SHP77 (cell line): ENCODE results near the gene PTPN18.
"Not testable (repeated sequence)": the region's sequence is repeated elsewhere in the genome, so short reads cannot be mapped to it uniquely, and the experiment has no call there.

Source experiments
- DNase-seq, 2 experiments: peaks; one replicate each; lab custom pipeline; 2025; lab: John Stamatoyannopoulos, UW

PTPN18 gene, protein sequence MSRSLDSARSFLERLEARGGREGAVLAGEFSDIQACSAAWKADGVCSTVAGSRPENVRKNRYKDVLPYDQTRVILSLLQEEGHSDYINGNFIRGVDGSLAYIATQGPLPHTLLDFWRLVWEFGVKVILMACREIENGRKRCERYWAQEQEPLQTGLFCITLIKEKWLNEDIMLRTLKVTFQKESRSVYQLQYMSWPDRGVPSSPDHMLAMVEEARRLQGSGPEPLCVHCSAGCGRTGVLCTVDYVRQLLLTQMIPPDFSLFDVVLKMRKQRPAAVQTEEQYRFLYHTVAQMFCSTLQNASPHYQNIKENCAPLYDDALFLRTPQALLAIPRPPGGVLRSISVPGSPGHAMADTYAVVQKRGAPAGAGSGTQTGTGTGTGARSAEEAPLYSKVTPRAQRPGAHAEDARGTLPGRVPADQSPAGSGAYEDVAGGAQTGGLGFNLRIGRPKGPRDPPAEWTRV

DNA sequence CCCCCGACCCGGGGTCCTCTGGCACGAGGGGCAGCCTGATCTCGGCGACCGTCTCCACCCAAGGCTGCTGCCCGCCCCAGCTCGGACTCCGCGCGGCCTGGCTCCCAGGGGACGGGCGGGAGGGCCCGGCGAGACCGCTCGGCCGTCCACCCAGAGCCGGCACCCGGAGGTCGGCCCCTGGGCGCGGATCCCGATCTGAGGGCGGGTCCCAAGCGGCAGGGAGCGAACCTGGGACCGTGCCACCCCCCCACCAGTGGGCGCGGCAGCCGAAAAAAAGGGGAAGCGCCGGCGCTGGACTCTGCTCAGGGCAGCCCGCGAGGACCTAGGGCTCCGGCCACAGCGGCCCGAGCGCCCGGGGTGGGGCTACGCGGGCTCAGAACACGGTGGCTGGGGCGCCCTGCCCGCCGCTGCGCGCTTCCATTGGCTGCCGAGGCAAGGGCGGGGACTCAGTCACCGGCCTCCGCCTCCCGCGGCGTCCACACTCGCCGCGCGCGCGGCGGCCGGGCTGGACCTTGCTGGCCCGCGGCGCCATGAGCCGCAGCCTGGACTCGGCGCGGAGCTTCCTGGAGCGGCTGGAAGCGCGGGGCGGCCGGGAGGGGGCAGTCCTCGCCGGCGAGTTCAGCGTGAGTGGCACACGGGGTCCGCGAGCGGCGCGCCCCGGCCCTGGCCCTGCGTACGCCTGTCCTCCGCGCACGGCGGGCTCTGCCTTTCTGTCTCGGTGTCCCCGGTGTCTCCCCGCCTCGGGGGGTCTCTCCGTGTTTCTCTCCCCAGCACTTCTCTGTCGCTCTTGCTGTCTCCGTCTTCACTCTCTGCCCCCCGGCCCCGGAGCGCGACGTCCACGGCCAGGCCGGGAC lies at the start of gene PTPN18:
Gene PTPN18 (plus strand): TSS at position 479 of the 854 bp plus-strand sequence. CDS start 52 bp downstream, at position 531.
- DNase-seq: peak; percentile 64 to 79

DNA sequence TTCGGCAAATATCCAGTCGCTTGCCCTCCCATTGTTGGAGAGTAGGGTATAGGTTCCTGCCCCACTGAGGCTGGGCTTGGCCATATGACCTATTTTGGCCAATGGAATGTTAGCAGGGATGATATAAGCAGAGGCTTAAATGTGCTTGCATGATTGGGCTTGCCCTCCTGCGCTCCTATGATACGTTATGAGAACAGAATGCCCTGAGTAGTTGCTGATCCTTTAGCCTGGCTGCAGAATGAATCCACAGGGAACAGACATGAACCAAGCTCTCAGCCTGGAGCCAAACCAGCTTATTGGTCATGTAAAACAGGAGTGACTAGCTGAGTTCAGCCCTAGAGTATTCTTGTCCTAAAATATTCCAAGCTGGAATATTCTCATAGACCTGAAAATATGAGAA lies 48.0 kb upstream of the PTPN18 start:
- DNase-seq: no peak

DNA sequence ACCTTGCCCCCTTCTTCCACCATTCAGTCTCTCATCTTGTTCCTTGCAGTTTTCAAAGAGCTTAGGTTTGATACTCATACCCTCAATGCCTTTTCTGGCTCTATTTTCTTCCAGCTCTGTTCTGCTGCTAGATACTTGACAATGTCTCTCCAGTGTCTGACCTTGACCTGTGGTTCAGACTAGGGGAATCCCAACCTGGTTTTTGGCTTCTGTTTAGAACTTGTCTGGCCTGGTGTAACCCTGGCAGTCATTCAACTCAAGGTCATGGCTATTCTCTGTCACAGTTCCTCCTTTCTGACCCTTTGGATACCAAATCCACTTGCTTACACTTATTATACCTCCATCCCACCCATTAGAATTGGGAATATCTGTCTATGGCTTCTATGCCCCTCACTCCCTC lies 45.0 kb upstream of the PTPN18 start:
- no peak for DNase-seq

DNA sequence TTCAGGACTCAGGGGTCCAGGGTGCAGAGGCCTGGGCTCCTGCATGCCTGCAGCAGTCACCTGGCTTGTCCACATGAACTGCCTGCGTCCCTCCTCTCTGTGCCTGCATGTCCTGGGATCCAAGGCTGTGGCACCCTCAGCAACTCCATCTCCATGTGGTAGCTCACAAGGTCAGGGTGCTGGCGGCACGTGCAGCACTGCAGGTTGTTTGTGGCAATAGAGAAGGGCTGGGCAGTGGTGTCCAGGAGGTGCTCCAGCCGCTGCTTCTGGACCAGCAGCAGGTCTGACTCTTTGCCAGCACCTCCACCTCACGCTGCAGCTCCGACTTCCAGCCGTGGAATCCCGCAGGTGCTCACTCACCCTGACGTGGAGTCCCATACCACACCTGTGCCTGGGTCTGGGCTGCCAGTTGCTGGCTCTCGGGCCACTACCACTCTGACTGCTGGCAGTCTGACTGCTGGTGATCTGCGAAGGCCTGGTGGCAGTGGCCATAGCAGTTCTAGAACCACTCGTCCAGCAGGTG lies 42.0 kb upstream of the PTPN18 start:
- DNase-seq: no peak

DNA sequence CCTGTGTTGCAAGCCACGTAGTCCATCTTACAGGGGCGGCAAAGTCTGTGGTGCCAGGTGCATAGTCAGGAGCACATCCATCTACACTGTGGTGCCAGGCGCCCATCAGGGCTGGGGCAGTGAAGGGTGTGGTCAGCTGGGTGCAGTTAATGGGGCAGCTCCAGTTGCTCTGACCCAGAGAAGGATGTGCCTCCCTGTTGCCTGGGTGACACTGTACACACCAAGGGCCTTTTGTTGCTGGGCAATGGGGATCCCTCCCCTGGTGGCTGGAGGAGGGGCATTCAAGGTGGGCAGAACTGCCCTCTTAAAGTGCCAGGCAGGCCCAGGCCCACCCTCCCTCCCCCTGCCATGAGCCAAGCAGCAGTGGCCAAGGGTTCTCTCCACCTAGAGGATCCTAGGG lies 41.5 kb upstream of the PTPN18 start:
- DNase-seq: no peak

DNA sequence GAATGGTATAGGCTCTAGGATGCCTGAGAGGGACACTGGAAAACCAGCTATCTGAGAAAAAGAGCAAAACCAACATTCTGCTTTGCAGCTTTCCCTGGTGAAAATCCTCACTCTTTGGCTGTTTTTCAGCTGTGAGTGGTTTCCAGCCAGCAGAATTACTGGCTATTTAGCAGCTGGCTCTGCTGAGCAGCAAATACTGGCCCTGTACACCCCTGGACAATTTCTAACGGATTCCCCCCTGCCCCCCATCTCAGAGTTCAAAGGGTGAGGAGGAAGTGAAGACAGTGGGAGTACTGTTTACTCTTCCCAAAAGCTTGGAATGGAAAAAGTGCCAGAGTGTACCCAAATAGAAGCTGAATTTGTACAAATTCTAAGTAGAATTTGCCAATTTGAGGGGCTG lies 39.3 kb upstream of the PTPN18 start:
- no peak for DNase-seq

DNA sequence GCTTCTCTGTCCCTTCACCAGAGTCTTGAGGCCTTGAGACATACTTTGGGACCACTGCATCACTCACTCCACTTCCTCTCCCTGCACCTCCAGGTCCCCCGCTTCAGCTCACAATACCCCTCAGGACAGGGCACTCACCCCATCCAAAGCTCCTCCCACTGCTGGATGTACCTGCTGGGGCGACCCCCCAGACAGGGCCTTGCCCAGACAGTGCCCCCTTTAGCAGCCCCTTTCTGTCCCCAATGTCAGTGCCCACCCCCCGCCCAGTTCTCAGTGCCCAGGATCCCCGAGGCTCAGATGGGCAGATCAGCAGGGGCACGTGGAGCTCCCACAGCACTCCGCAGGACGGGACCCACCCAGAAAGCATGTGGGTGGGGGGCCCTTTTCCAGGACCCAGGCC lies 37.0 kb upstream of the PTPN18 start:
- no peak for DNase-seq

DNA sequence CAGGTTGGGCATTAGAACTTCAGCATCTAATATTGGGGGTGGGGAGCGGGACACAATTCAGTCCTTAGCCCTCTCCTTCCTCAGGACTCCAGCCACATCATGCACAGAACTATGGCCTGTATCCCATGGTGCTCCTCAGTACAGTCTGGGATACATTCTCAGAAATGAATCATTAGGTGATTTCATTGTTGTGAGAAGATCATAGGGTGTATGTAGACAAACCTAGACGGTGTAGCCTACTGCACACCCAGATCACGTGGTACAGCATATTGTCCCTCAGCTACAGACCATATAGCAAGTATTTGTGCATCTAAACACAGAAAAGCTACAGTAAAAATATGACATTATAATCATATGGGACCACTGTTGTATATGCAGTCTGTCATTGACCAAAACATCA lies 36.3 kb upstream of the PTPN18 start:
- DNase-seq: no peak

DNA sequence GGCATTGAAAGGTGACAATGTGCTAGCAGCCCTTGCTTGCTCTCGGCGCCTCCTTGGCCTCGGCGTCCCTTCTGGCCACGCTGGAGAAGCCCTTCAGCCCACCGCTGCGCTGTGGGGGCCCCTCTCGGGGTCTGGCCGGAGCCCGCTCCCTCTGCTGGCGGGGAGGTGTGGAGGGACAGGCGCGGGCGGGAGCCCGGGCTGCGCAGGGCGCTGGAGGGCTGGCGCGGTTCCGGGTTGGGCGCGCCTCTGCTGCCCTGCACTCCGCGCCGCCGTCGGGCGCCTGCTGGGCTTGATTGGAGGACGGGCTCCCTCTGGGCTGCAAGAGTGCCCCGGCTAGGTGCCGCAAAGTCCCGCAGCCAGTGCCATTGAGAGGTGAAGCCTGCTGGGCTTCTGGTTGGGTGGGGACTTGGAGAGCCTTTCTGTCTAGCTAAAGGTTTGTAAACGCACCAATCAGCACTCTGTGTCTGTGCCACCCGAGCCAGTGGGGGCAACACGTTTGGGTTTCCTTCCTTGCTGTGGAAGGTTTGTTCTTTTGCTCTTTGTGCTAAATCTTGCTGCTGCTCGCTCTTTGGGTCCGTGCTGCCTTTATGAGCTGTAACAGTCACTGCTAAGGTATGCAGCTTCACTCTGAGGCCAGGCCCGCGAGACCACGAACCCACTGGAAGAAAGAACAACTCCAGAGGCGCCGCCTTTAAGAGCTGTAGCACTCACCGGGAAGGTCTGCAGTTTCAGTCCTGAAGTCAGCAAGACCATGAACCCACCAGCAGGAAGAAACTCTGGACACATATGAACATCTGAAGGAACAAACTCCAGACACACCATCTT lies 27.9 kb upstream of the PTPN18 start:
- peak in 1 of 2 experiments; percentile 40 for DNase-seq

DNA sequence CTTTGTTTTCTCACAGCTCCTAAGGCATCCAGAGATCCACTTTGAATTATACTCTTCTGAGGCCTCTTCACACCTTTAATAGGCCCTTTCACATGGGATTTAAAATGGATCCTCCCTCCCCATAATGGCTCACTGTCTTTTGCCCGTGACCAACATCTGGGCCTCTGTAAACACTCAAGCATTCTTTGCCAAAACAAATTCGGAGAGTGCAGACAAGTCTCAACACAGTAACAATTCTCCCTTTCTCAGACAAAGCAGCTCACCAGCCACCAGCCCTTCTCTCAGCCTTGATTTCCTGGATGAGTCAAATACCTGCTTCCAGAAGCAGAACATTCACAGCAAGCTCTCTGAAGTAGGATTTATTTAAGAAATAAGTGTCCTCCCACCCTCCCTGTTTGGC lies 27.1 kb upstream of the PTPN18 start:
- DNase-seq: no peak

DNA sequence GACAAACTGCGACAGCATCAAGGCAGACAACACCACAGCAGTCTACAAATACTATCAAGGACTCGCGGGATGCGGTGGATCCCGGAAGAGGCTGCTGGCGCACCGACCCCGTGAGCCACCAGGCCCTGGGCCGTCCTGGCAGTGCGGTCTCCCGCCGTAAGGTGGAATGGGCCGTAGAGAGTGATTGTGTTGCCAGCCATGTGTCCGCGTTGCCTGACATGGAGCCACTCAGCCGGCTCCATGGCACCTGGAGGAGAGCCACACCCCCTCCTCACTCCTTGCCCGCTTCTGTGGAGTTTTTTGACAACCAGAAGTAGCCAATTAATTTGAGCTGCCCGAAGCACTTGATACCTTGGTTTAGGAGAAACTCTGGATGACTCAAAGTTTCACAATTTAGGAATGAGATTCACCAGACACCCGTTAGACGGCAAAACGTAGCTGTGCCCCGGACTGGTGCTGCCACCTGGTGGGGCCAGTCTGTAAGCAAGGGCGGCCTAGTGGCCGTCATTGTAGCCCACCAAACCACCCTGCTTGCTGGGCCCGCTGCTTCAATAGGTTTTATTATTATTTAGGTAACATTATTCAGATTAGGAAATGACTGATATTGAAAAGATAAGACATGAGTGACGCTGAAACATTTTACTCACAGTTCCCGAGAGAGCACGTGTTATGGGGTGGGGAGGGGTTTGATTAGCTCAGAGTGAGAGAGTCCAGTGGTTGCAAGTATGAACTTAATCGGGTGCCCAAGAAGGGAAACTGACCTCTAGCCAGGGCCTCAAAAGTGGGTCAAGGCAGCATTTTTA lies 23.4 kb upstream of the PTPN18 start:
- peak; percentile 39 to 44 for DNase-seq

DNA sequence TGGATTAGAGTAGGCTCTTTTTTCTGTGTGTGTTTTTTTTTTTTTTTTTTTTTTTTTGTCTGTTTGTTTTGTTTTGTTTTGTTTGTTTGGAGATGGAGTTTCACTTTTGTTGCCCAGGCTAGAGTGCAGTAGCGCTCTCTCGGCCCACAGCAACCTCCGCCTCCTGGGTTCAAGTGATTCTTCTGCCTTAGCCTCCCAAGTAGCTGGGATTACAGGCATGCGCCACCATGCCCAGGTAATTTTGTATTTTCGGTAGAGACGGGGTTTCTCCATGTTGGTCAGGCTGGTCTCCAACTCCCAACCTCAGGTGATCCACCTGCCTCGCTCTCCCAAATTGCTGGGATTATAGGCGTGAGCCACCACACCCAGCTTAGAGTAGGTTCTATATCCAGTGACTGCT lies 22.6 kb upstream of the PTPN18 start:
- not testable (repeated sequence) for DNase-seq

DNA sequence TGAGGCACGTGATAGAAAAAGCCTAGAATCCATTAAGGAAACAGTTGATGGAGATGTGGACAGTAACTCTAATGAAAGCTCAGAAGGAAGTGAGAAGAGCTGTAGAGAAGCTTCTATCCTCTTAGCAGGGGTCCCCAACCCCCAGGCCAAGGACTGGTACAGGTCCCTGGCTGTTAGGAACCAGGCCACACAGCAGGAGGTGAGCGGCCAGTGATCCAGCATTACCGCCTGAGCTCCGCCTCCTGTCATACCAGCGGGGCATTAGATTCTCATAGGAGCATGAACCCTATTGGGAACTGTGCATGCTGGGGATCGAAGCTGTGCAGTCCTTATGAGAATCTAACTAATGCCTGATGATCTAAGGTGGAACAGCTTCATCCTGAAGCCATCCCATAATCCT lies 21.8 kb upstream of the PTPN18 start:
- no peak for DNase-seq

DNA sequence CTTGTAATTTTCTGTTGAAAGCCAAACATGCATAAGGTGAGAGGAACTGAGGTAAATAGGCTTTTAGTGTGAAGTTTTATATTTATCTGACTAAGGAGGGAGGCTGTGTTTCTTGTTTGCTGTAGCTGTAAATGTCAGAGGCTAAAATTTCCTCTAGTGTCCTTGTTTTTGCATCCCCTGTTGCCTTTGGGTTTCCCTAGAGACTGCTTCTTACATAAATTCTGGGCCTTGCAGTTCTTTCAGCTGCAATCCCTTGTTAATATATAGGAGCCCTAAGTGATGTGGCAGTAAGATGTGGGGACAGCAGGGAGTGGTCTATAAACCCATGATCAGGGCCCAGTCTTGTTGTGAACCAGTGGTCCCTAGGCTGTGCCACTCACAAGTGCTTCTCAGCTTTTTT lies 20.6 kb upstream of the PTPN18 start:
- DNase-seq: no peak

DNA sequence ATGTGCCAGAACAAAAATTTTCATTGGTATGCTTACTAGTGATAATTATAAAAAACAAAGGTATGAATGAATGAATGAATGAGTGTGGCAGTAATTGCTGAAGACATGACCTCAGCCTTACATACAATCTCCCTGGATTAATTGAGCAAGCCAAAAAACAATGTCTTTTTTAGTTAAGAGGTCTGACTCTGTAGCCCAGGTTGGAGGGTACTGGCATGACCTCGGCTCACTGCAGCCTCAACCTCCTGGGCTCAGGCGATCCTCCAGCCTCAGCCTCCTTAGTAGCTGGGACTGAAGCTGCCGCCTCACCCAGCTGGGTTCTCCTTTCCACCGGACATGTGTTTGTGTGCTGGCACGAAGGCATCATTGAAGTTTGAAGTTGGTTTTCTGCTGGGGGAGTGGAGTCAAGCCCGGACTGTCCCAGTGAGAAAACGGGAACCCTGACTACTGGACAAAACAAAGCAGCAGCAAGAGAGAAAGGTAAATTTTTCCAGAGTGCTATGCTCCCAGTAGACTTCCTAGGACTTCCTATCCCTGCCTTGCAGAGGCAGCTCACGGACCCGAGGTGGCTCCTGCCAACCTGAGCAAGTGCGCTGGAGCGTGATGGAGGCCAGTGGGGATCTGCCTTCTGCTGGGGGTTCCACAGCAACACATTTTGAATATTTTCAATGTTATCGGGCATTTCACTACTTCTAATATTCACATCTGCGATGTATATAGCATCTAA lies 19.5 kb upstream of the PTPN18 start:
- peak; percentile 50 to 57 for DNase-seq

DNA sequence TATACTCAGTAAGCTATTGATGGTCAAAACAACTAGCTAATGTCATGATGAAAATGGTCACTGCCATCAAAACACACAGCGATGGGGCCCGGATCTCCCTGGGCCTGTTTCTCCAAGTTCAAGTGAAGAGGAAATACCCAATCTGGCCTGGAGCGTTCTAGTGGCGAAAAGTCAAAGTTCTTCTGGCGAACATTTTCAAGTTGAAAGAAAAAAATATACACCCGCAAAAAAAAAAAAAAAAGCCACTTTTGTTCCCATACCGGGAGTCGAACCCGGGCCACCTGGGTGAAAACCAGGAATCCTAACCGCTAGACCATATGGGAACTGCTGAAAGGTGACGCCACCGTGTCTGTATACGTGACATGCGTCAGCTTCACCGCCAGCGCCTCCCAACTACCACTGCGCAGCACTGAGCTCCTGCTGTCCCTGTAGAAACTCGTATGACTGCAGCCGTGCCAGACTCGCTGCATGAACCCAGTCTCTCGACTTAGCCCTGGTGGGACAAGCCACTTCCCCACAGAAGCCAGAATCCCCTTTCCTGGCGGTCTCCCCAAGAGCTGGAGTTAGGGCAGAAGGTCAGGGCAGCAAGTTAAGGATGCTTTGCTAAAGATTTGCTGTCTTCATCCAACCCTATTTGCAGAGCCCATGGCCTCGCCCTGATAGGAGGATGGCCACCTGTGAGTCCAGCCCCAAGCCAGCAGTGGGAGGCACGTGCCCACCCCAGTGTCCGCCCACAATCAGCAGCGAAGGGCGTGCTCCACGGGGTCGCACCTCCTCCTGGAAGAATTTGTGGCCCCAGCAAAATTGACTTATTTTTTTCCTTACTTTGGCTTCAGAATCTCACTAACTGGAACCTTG lies 18.8 kb upstream of the PTPN18 start:
- peak; percentile 73 to 75 for DNase-seq

DNA sequence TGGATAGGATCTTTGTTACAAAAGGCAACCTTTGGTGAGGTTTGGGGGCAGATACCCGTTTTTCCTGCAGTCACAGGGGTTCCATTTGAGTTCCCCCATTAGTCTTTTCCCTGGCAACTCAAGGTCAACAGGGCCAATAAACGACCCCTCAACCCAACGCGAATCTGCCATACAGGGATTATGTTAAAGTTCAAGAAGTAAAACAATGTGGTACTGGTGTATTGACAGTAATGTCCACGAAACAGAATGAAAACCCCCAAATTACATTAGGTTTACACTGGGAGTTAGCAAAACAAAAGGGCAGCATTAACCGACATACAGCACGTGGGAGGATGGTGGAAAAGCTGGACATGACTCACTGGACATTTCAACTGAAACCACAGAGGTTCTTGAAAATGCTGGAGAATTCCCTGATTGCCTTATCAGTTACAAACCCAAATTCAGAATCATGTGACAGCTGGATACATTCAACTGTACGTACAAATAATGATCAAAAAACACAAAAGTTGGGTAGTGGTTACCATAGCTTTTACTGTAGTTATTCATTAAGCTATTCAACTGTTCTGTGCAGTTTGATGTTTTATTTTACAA lies 18.0 kb upstream of the PTPN18 start:
- no peak for DNase-seq

DNA sequence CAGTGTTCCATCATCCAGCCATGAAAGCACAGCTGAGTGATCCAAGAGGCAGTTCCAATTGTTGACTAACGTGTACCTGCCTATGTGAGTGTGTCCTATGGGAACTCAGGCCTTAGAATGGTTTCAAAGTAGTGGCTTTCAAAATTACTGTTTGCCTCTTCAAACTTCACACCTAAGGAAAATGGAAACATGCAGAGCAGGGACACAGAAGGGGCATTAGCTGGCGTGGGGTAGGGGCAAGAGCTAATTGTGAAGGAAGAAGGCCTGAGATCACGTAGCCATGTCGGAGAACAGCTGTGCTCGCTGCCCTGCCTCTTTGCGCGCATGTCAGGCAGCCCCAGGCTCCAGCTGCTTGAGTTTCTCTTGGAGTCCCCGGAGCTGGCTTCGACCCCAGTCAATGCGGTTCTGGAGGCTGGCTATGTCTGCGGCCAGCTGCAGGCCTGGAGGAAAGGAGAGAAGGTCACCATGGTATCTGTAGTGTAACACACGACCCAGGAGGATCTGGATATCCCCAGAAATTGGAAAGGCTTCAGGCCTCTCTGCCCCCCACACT lies 17.0 kb upstream of the PTPN18 start:
- no peak for DNase-seq
